ENCODE results near the gene PIM1.
"Not testable (repeated sequence)": the region's sequence is repeated elsewhere in the genome, so short reads cannot be mapped to it uniquely, and the experiment has no call there.

The PIM1 gene

DNA sequence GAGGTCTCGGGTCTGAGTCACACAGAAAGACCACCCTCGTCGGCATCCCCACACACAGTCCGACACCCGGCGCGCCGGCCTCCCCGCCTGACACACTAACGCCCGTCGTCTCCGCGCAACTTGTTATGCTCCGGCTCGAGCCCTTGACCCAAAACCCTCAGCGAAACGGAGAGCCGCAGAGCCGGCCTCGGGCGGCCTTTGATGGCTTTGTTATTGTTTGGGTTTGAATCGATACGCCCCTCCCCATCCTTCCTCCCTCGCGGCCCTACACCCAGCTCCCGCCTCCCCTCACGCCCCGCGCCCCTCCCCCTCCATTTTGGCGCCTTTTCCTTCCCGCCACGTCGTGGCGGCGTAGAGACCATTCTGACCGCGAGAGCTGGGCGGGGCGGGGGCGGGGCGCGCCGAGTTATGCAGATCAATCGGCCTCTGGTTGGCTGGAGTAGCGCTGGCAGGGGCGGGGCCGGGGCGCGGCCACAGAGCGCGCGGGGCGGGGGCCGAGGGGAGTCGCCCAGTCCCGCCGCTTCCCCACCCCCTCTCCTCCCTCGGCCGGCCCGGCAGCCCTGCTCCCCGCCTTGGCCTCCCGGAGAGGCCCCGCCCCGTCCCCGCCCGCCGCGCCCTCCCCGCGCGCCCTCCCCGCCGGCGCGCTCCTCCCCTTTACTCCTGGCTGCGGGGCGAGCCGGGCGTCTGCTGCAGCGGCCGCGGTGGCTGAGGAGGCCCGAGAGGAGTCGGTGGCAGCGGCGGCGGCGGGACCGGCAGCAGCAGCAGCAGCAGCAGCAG lies at the start of gene PIM1:
TSS of gene PIM1 (plus strand) at position 657 of the 777 bp plus-strand sequence. CDS start 424 bp downstream, outside the sequence.
- DNase-seq, result peak; percentile 90

DNA sequence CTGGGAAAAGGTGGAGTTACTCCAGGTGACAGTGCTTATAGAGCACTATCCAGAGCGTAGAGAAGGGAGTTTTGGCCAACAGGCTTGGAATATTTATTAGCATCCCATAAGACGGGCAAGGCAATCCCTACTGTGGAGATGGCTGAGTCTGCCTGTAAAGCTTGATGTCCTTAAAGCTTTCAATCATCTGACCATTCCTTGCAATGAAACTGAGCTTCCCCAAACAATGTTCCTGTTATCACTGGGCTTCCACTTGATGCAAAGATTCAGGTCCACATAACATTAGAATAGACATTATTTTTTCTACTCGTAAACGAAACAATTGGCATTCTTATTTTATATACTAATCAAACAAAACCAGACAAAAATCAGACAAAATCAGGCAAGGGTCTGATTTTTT lies 48.4 kb upstream of the PIM1 start:
- DNase-seq, result no peak

DNA sequence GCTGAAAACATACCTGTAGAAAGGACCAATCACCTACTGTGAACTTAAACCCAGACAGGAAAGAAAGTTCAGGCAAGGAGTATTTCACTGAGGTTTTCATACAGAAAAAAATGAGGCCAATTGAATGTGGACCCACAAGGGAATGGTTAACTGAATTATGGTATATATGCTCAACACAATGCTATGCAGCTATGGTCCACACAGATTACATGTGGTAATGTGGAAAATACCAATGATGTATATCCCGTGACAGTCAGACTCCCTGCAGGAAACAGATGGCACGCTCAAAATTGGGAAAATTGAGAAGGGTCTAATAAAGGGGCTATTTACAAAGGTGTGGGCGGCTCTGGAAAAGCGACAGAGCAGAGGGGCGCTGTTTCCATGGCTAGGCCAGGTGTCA lies 47.1 kb upstream of the PIM1 start:
- no peak for DNase-seq

DNA sequence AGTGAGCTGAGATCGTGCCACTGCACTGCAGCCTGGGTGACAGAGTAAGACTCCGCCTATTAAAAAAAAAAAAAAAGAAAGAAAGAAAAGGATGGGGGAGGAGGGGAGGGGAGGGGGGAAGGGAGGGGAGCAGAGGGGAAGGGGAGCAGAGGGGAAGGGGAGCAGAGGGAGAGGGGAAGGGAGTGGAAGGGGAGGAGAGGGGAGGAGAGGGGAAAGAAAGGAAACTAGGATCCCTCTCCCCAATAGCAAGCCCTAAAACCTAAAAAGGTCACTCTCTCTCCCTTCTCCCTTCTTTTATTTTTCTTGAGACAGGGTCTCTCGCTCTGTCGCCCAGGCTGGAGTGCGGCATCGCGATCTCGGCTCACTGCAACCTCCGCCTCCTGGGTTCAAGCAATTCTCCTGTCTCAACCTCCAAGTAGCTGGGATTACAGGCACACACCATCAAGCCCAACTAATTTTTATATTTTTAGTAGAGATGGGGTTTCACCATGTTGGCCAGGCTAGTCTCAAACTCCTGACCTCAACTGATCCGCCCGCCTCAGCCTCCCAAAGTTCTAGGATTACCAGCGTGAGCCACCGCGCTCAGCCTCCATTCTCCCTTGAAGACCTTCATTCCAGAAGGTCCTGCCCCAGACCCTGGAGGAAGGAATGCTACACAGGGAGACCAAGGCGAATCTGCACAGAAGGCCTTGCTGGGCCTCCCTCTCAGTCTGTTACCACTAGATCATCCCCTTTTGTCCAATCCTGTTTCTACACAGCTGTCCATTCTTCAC lies 45.8 kb upstream of the PIM1 start:
- no peak for DNase-seq

DNA sequence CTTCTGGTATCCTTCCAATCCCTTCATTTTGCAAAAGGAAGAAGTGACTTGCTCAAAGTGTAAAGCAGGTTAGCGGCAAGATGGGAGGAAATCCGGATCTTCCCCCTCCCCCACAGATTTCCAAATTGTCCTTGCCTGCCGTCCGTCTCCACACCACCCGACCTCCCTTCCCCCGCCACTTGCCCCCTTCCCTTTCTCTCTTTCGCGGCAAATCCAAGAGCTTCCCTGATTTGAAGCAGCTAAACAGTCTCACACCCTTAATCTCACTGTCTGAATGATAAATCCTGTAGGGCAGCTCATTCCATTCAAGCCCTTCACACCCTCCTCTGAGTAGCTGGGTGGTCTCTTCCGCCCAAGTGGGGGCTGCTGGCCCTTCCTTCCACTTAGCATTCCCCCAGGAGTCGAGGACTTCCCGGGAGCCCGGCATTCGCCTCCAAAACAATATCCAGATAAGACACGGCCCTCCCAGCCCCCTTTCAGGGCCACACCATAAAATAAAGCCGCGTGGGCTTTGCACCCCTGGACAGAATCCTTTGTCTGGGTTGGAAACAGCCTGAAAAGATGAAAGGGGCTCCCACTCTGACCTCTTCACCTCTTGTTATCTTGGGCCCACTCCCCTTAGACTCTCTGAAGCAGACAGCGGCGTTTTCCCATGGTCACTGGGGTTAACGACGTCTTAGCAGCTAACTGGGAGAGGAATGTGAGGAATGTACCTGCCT lies 44.0 kb upstream of the PIM1 start:
- DNase-seq, result no peak

DNA sequence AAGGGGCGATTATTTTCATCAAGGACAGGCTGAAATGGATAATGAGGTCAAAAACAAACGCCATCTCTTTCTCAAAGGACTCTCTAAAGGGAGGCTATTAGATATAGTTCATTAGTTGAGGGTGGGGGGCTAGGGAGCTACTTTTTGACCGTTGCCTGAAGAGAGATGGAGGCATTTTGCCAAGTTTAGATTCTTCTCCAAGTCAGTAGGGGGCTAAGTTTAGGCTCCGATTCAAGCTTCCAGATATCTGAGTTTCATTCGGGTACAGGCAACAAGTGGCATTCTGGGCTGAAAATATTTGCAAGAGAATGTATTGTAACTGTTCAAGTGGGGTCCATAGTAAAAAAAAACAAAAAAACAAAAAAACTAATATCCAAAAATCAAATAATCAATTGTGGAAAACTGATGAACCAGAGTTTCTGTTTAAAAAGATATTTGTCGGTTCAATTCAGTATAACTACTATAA lies 43.4 kb upstream of the PIM1 start:
- DNase-seq, result no peak

DNA sequence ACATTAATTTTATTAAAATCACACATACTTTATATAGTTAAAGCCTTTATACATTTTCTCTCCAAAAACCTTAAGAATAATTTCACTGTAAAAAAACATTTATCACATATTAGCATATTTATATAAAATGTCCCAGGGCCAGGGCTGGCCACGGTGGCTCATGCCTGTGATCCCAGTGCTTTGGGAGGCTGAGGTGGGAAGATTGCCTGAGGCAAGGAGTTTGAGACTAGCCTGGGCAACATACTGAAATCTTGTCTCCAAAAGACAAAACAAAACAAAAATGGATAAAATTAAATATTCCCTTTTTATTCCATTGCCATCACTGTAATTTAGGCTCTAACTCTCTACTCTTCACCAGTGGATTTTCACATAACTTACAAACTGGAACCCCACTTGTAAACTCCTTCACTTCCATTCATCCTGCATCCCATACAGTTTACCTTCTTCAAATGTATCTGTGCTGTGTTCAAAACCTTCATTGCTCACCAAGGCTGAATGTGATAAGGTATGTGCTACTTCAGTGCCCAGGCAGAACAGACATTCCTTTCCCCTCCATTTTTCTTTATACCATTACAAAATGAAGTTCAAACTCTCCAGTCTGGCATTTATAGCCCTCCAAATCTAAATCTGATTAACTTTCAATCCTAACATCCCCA lies 42.9 kb upstream of the PIM1 start:
- no peak for DNase-seq

DNA sequence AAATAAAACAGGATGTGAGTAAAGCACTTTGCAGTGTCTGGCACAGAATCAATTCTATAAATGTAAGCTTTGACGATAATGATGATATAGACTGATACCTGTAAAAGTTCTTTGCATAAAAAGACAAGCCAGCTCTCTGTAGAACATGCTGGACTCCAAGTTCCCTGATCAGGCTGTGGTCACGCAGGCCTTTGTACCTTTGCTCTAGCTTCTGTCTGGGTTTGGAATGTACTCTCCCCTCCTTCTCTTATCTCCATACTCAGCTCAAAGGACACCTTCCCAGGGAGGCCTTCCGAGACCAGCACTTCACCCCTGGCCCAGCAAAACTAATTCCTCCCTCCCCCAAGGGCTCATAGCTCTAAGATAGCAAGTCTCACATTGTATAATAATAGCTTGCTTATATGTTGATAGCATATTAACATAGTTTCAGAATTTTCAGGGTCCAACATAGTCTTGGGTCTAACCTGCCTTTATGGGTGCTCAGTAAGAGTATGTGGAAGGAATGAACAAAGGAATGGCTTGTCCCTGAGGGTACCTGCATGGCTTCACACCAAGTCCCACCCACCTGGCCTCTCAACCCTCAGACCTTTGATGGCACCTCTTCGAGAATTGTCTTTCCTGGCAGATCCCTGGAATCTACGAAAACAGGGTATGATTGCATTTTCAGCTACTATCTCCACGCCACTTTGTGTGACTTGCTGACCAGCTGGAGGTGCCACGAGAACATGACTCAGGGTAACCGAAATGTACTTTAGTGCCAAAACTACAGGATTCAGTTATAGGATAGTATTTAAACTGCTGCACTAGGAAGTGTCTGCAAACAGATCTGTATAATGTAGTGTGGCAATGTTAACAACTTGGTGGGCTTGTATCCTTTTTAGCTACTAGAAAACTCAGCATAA lies 41.7 kb upstream of the PIM1 start:
- no peak for DNase-seq

DNA sequence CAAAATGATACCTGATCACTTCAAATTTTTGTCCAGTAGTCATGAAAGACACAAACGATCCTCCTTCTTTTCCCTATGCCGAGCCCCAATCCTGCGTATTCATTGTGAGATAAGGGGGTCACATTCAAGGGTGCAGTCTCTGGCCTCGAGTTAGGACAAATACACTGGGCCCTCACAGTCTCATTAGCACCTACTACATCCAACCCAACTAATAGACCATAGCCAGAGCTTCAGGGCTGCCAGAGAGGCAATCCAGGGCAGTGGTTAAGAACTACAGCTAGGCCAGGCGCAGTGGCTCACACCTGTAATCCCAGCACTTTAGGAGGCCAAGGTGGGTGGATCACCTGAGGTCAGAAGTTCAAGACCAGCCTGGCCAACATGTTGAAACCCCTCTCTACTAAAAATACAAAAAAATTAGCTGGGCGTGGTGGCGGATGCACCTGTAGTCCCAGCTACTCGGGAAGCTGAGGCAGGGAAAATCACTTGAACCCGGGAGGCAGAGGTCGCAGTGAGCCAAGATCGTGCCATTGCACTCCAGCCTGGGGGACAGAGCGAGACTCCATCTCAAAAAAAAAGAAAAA lies 41.0 kb upstream of the PIM1 start:
- not testable (repeated sequence) for DNase-seq

DNA sequence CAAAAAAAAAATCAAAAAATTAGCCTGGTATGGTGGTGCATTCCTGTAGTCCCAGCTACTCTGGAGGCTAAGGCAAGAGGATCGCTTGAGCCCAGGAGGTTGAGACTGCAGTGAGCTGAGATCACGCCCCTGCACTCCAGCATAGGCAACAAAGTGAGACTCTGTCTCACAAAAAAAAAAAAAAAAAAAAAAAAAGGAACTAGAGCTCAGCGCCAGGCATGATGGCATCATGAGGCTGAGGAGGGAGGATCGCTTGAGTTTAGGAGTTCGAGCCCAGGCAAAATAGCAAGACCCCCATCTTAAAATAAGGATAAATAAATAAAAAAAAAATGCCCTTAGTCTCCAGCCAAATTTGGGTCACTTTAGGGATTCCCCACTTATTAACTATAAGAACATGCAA lies 40.4 kb upstream of the PIM1 start:
- no peak for DNase-seq

DNA sequence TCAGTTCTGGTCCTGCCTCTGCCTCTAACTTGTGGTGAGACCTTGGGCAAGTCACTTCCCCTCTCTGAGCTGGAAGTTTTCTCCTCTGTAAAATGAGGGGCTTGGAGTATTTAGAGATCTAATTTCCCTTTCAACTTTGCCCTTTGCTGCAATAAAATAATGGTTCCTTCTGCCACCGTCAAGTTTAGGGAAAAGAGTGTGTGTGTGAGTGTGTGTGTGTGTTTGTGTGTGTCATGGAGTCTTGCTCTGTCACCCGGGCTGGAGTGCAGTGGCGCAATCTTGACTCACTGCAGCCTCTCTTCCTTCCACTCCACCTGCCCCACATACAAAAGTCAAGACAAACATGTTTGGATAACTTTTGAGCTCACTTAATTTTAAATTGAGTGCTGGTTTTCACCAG lies 39.2 kb upstream of the PIM1 start:
- no peak for DNase-seq

DNA sequence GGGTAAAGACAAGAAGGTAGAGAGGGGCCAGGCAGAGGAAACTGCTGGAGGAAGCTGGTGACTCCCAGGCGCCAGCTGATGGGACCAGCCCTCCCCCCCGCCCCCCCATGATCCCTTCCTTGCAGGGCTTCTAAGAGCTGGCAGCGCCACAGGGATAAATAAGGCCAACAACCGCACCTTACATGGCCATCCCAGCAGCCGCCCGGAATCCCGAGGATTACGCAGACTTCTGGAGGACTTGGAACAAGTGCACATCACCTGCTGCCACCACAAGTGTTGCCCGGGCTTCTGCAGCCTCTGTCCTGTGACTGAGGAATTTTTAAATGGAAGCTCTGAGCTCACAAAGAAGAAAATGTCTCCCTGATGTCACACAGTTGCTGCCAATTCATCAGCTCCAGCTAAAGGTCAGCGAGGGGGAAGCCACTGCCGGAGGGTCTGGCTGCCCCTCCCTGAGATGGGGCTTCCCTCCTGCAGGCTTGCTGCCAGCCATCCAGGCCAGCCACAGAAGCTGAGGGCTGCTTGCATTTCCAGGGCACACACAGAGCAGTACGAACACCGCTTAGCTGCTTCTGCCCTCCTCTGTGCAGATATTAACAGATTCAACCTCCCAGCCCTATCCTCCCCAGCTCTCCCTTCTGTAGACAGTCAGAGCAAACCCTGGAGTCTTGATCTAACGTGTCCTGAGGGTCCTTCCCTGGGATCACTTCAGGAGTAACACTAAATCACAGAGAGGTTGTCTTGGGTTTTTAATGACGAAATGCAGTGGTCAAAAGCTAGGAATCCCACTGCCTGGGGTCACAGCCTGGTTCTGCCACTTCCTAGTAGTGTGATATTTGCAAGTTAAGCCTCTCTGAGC lies 38.6 kb upstream of the PIM1 start:
- no peak for DNase-seq

DNA sequence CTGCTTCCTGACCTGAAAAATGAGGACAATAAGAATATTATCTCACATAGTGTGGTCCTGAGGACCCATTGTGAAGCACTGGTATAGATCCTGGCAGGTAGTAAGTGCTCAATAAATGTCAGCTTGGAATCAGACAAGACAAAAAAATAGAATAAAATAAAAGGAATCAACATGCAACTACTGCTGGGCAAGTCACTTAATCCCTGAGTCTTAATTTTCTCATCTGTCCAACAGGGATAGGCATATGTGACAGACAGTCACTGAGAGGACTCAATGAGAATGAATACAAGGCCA lies 38.0 kb upstream of the PIM1 start:
- DNase-seq, result no peak

DNA sequence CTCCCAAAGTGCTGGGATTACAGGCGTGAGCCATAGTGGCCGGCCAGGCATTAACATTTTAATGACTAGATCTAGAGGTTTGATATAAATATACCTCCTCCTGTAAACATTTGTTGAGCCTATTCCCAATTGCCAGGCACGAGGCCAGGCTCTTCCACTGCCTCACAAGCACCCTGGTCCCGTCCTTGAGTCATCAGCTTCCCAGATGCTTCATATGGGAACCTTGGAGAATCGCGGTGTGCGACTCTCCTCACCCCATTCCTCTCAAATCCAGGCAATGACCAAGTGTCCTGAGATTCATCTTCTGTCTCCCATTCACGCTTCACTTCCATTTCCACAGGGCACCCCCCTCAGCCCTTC lies 35.9 kb upstream of the PIM1 start:
- DNase-seq, result no peak

DNA sequence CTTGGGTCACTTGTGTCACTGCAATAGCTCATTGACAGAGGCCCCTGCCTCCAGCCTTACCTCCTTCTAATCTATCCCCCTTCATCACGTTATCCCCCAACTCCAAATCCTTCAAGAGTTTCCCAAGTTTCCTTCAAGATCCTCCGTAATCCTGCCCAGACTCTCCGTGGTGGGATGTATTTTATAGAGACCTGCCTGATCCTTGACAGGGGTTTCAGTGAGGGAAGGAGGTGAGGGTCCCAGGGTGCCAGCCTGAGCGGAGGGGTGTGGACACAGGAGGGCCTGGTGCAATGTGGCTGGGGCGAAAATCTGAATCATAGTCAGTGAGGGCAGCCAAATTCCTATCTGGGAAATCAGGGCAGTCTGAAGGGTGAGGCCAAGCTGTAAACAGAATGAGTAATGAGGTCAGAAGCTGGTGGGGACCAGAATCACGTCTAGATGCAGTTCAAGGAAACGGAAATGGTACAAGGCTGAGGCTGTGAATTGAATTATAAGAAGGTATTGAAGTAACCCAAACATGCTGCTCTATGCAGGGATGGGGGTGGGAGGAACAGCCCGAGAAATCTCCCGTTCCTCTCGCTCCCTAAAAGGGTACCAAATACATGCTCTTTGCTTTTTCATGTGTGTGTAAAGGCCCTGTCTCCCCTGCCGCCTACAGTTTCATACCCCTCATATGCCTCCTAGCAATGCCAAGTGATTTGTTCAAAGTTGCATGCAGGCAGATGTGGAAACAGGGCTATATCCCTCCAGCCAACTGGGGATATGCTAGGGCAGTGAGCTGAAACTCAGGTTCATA lies 35.4 kb upstream of the PIM1 start:
- no peak for DNase-seq

DNA sequence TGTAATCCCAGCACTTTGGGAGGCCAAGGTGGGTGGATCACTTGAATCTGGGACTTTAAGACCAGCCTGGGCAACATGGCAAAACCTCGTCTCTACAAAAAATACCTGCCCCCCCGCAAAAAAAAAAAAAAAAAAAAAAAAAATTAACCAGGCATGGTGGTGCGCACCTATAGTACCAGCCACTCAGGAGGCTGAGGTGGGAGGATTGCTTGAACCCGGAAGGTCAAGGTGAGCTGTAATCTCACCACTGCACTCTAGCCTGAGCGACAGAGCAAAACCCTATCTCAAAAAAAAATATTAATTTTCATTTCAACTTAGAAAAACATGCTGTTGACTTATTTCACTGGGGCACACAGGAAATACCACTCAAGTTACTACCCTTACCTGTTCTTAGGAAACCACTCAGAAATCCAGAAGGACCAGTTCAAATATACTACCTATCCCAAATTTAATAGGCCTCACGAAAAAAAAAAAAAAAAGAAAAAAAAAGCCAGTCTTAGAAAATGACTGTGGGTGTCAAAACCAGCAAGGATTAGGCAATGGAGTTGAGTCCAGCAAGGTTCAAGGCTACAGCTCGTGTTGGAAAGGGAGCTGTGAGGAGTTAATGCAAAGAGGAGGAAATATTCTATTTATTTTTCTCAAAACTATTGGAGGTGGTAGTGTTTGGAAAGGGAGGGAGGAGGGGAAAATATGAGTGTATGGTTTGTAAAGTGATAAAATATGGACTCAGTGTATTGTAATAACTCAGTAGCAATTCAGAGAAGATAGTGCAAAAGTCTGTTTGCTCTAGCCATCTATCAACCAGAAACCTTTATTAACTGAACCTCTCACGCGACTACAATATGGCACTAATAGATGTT lies 33.9 kb upstream of the PIM1 start:
- DNase-seq, result no peak

DNA sequence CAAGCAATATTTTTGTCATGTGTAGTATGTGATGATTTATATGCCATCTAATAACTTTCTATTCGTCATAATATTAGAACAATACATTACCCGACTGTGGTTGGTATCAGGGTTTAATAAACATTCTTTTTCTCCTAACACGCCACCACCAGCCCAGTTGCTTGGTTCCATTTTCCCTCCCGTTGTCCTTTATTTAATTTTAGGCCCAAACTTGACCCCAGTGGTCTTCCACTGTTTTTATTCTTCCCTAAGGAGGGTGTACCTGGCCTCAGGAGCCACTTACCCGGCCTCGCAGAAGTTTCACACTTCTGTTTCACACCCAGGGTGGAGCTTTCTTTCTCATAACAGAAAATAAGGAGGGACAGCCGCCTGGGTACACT lies 33.1 kb upstream of the PIM1 start:
- DNase-seq, result no peak

DNA sequence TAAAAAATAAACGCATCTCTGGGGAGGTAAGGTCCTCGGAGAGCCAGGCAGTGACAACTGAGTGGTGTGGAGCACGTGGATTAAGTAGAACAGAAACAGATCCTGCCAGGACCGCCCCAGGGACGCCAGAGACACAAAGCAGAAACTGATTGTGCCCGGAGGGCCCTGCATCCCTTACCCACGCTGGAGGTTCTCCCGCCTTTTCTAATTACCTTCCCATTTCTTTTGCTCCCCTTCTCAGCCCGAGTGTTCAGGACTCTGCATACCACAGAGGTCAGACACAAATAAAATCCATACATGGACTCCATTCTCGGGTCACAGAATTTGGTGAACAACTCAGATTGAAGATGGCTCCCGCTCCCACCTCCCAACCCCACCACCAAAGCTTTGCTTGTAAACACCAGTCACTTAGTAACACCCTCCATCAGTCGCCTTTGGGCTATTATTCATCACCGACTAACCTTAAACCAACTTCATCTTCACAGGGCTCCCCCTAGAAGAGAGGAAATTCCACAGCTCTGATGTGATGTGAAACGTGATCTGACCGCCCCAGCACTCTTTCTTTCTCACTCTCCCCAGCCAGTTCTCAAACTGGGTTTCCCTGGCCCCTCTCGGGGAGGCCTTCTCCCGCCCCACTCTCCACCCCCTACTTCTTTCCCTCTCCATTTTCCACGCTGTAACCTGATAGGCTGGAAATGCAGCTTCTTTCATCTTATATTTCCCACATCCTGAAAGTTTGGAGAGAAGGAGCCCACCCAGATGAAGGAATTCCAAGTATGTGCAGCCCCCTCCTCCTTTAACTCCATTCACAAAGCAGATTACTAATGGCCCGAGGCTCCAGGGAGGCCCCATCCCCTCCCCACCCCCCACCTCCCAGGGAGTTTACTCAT lies 32.5 kb upstream of the PIM1 start:
- DNase-seq, result no peak
